Bone marrow (tissue), 2 donors: Measurements from ENCODE around the gene ZNF316.

Source experiments
- DNase-seq, 2 donors: peaks; one replicate each; lab custom pipeline; 2025; lab: John Stamatoyannopoulos, UW

The ZNF316 gene

GRCh38 chr7:6691609-6692106 lies 54.5 kb downstream of the ZNF316 start:
- no peak for DNase-seq

- no peak for DNase-seq
Observed at GRCh38 chr7:6700793-6701192, 63.7 kb downstream of the ZNF316 start.

- no peak for DNase-seq
Observed at GRCh38 chr7:6701860-6702259, 64.7 kb downstream of the ZNF316 start.
